ENCODE data around the gene TEX12.

DNA sequence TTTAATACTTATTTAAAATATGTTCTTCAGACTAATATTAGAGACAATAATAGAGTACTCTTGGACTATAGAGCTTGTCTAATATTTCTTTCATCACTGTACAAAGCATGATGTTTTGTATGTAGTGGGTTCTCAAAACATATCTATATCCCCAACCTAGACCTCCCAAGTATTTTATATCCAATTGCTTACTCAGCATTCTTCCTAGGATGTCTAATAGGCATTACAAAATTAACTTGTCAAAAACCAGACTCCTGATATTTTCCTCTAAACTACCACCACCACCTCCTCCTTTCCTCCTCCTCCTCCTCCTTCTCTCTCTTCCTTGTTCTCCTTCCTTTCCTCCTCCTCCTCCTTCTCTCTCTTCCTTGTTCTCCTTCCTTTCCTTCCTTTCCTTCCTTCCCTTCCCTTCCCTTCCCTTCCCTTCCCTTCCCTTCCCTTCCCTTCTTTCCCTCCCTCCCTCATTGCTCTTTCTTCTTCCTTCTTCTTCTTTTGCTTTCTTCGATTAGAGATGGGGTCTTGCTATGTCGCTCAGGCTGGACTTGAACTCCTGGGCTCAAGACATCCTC lies 29.4 kb downstream of the TEX12 start:
- TF ChIP-seq CTCF (IDR thresholded peaks at IDR 0.05), result no peak
- TF ChIP-seq POLR2A (IDR thresholded peaks at IDR 0.05), result no peak
- TF ChIP-seq POLR2AphosphoS5 (IDR thresholded peaks at IDR 0.05), result no peak

All from prostate gland (tissue), 2 donors.